Activated CD8-positive, alpha-beta memory T cell treated with anti-CD3 and anti-CD28 coated beads, Interleukin-2, amount 10 ng/mL, durations not matched to agents 7 days and 5 days (primary cell): ENCODE measurements around the gene ATP5F1C. TPM values are rescaled to one million over a fixed set of nuclear protein-coding genes. Genes with fewer than 3 reads are reported as not detected.
"Not testable (repeated sequence)": the region's sequence is repeated elsewhere in the genome, so short reads cannot be mapped to it uniquely, and the experiment has no call there.

Experiments used
- ATAC-seq: fragments of 150-1000 bp; cut with Tn5 transposase; one replicate; pipeline ENCODE4 v1.10.0; 2021; ENCODE audit warnings: moderate library complexity
- CTCF ChIA-PET: fragments of 350-600 bp; sonication (Branson Sonifier 250); formaldehyde crosslinking; loops from one replicate; lab custom pipeline; 2021; ENCODE audit warnings: antibody characterized with exemption; lab: Charles Lee
- DNase-seq: peaks from one replicate; pipeline ENCODE4 v3.0.0-alpha.2; 2020
- H3K27ac Mint-ChIP-seq: one replicate; pipeline ENCODE4 v1.8.0; 2021; ENCODE audit warnings: mild to moderate bottlenecking, mixed read lengths
- H3K27me3 Mint-ChIP-seq: one replicate; pipeline ENCODE4 v1.8.0; 2021; ENCODE audit warnings: mixed read lengths
- H3K36me3 Mint-ChIP-seq: one replicate; pipeline ENCODE4 v1.8.0; 2021; ENCODE audit warnings: mild to moderate bottlenecking, mixed read lengths
- H3K4me1 Mint-ChIP-seq: one replicate; pipeline ENCODE4 v1.8.0; 2021; ENCODE audit warnings: mixed read lengths
- H3K4me3 Mint-ChIP-seq: one replicate; pipeline ENCODE4 v1.8.0; 2021; ENCODE audit warnings: mild to moderate bottlenecking, moderate library complexity, mixed read lengths
- H3K9me3 Mint-ChIP-seq: one replicate; pipeline ENCODE4 v1.8.0; 2022; ENCODE audit warnings: low read depth, mixed read lengths
- total RNA-seq, 2 experiments: library from RNA; stranded (reverse); gene quantifications; one replicate each; pipeline ENCODE4 v1.2.3, GENCODE V29; 2021

The ATP5F1C gene
- total RNA-seq, 2 experiments from 2014 or later: 285 to 287 TPM

- Mint-ChIP-seq H3K36me3 (peaks cover 54% of the 10 kb centered on the region), H3K4me3 (no peak overlapping the region), H3K9me3 (no peaks in the 10 kb centered on the region), H3K4me1 (no peaks in the 10 kb centered on the region), H3K27me3 (no peaks in the 10 kb centered on the region), H3K27ac (no peak overlapping the region)
- no peak for DNase-seq
- ATAC-seq: no peak
- CTCF ChIA-PET: no interaction called here
Observed at GRCh38 chr10:7804216-7804615, 16.2 kb downstream of the ATP5F1C start.

GRCh38 chr10:7804741-7805140, 16.8 kb downstream of the ATP5F1C start:
- no peaks in the 10 kb centered on the region for H3K27me3 Mint-ChIP-seq
- H3K4me1 Mint-ChIP-seq: no peaks in the 10 kb centered on the region
- CTCF ChIA-PET: no interaction called here
- DNase-seq (no peak), ATAC-seq (no peak)
- H3K4me3 Mint-ChIP-seq: no peak overlapping the region
- no peaks in the 10 kb centered on the region for H3K9me3 Mint-ChIP-seq
- peaks cover 50% of the 10 kb centered on the region for H3K36me3 Mint-ChIP-seq
- no peak overlapping the region for H3K27ac Mint-ChIP-seq

GRCh38 chr10:7808686-7809267, 20.8 kb downstream of the ATP5F1C start:
- ATAC-seq (no peak), DNase-seq (no peak)
- H3K4me3 Mint-ChIP-seq: no peak overlapping the region
- peaks cover 26% of the 10 kb centered on the region for H3K36me3 Mint-ChIP-seq
- CTCF ChIA-PET: interaction anchor here (0.9 to 2.4 kb wide), 3 partner anchors 9 to 283 kb away, joined by 3 to 9 read pairs (median 3); partner anchors contain the start of gene TAF3
- H3K27me3 Mint-ChIP-seq: no peaks in the 10 kb centered on the region
- H3K27ac Mint-ChIP-seq: no peak overlapping the region
- H3K4me1 Mint-ChIP-seq: no peaks in the 10 kb centered on the region
- no peaks in the 10 kb centered on the region for H3K9me3 Mint-ChIP-seq

- DNase-seq (no peak), ATAC-seq (no peak)
- no peaks in the 10 kb centered on the region for H3K9me3 Mint-ChIP-seq
- CTCF ChIA-PET: interaction anchor here (1.5 kb wide), 1 partner anchor 22 kb away, joined by 5 read pairs; the partner anchor contains the start of genes ATP5F1C and KIN
- peaks cover 12% of the 10 kb centered on the region for H3K36me3 Mint-ChIP-seq
- no peak overlapping the region for H3K27ac Mint-ChIP-seq
- H3K27me3 Mint-ChIP-seq: no peaks in the 10 kb centered on the region
- no peaks in the 10 kb centered on the region for H3K4me1 Mint-ChIP-seq
- H3K4me3 Mint-ChIP-seq: no peak overlapping the region
Observed at GRCh38 chr10:7810443-7810842, 22.5 kb downstream of the ATP5F1C start.

- H3K4me1 Mint-ChIP-seq: no peaks in the 10 kb centered on the region
- ATAC-seq (no peak), DNase-seq (no peak)
- H3K9me3 Mint-ChIP-seq: no peaks in the 10 kb centered on the region
- peaks cover 12% of the 10 kb centered on the region for H3K36me3 Mint-ChIP-seq
- no peaks in the 10 kb centered on the region for H3K27me3 Mint-ChIP-seq
- CTCF ChIA-PET: no interaction called here
- no peak overlapping the region for H3K4me3 Mint-ChIP-seq
- no peak overlapping the region for H3K27ac Mint-ChIP-seq
Observed at GRCh38 chr10:7811000-7811399, 23.0 kb downstream of the ATP5F1C start.

- H3K4me3 Mint-ChIP-seq, ATAC-seq, H3K4me1 Mint-ChIP-seq, H3K27ac Mint-ChIP-seq, H3K9me3 Mint-ChIP-seq, H3K27me3 Mint-ChIP-seq, H3K36me3 Mint-ChIP-seq, DNase-seq: not testable (repeated sequence)
- CTCF ChIA-PET: interaction anchor here (0.6 kb wide), 1 partner anchor 111 kb away, joined by 5 read pairs; no protein-coding TSS in a partner anchor
Observed at GRCh38 chr10:7811743-7812142, 23.8 kb downstream of the ATP5F1C start.

- CTCF ChIA-PET: interaction anchor here (1.6 kb wide), 1 partner anchor 288 kb away, joined by 5 read pairs; no protein-coding TSS in a partner anchor
- Mint-ChIP-seq H3K36me3 (peaks cover 1% of the 10 kb centered on the region), H3K4me3 (no peak overlapping the region), H3K27ac (no peak overlapping the region), H3K4me1 (peaks cover 12% of the 10 kb centered on the region), H3K9me3 (no peaks in the 10 kb centered on the region), H3K27me3 (no peaks in the 10 kb centered on the region)
- DNase-seq: no peak
- no peak for ATAC-seq
Observed at GRCh38 chr10:7813481-7813880, 25.5 kb downstream of the ATP5F1C start.

GRCh38 chr10:7817576-7817975, 29.6 kb downstream of the ATP5F1C start:
- H3K9me3 Mint-ChIP-seq: no peaks in the 10 kb centered on the region
- no peak overlapping the region for H3K27ac Mint-ChIP-seq

GRCh38 chr10:7817984-7818294, 30.0 kb downstream of the ATP5F1C start:
- ATAC-seq: no peak
- CTCF ChIA-PET: interaction anchor here (0.7 to 3.9 kb wide), 8 partner anchors 9 to 293 kb away, joined by 3 to 26 read pairs (median 6); partner anchors contain the start of genes ATP5F1C and KIN
- peak overlapping the region; percentile 99 for H3K4me3 Mint-ChIP-seq
- no peaks in the 10 kb centered on the region for H3K9me3 Mint-ChIP-seq
- H3K27ac Mint-ChIP-seq: peak overlapping the region; percentile 89
- no peak for DNase-seq
- no peaks in the 10 kb centered on the region for H3K27me3 Mint-ChIP-seq
- H3K36me3 Mint-ChIP-seq: peaks cover 3% of the 10 kb centered on the region
- H3K4me1 Mint-ChIP-seq: peaks cover 35% of the 10 kb centered on the region

More at GRCh38 chr10:7817576-7817975, 29.6 kb downstream of the ATP5F1C start:
- Mint-ChIP-seq H3K27me3 (no peaks in the 10 kb centered on the region), H3K36me3 (peaks cover 3% of the 10 kb centered on the region), H3K4me1 (peaks cover 35% of the 10 kb centered on the region), H3K4me3 (peak overlapping the region; percentile 99)
- CTCF ChIA-PET: interaction anchor here (0.7 to 3.2 kb wide), 7 partner anchors 9 to 130 kb away, joined by 3 to 26 read pairs (median 6); partner anchors contain the start of genes ATP5F1C and KIN
- ATAC-seq: no peak
- no peak for DNase-seq

- CTCF ChIA-PET: interaction anchor here (0.7 to 3.9 kb wide), 9 partner anchors 9 to 293 kb away, joined by 3 to 26 read pairs (median 6); partner anchors contain the start of genes ATP5F1C and KIN
- Mint-ChIP-seq H3K27ac (peak within 1 kb of the TSS; percentile 89), H3K4me3 (peak within 1 kb of the TSS; percentile 99), H3K27me3 (no peaks in the 10 kb centered on the region), H3K4me1 (peaks cover 35% of the 10 kb centered on the region), H3K9me3 (no peaks in the 10 kb centered on the region), H3K36me3 (peaks cover 3% of the 10 kb centered on the region)
- DNase-seq: peak; percentile 95
- ATAC-seq: peak; percentile 88
Observed at GRCh38 chr10:7818295-7819120, 30.5 kb downstream of the ATP5F1C start, which contains the start of gene TAF3. TSS of gene TAF3 (plus strand) at chr10:7818505. CDS start at chr10:7818710, 205 bp downstream.

GRCh38 chr10:7819121-7819460, 31.1 kb downstream of the ATP5F1C start:
- Mint-ChIP-seq H3K9me3 (no peaks in the 10 kb centered on the region), H3K36me3 (peaks cover 5% of the 10 kb centered on the region), H3K27ac (peak overlapping the region; percentile 89), H3K4me1 (peaks cover 35% of the 10 kb centered on the region), H3K27me3 (no peaks in the 10 kb centered on the region), H3K4me3 (peak overlapping the region; percentile 99)
- ATAC-seq (peak; percentile 26), DNase-seq (peak; percentile 64)
- CTCF ChIA-PET: interaction anchor here (1.2 to 3.9 kb wide), 6 partner anchors 31 to 294 kb away, joined by 3 to 26 read pairs (median 6); partner anchors contain the start of genes ATP5F1C and KIN

- DNase-seq (no peak), ATAC-seq (no peak)
- H3K4me1 Mint-ChIP-seq: peaks cover 21% of the 10 kb centered on the region
Observed at GRCh38 chr10:7824251-7824650, 36.3 kb downstream of the ATP5F1C start.

GRCh38 chr10:7826971-7827370, 39.0 kb downstream of the ATP5F1C start:
- Mint-ChIP-seq H3K9me3 (no peaks in the 10 kb centered on the region), H3K4me3 (no peak overlapping the region), H3K4me1 (peaks cover 1% of the 10 kb centered on the region), H3K27me3 (no peaks in the 10 kb centered on the region), H3K27ac (no peak overlapping the region), H3K36me3 (peaks cover 25% of the 10 kb centered on the region)
- no peak for DNase-seq
- CTCF ChIA-PET: no interaction called here
- no peak for ATAC-seq

More at GRCh38 chr10:7824251-7824650, 36.3 kb downstream of the ATP5F1C start:
- Mint-ChIP-seq H3K9me3 (no peaks in the 10 kb centered on the region), H3K36me3 (peaks cover 21% of the 10 kb centered on the region), H3K4me3 (no peak overlapping the region), H3K27ac (no peak overlapping the region), H3K27me3 (no peaks in the 10 kb centered on the region)
- CTCF ChIA-PET: no interaction called here
